IPS DF 4.7 (cell line): ENCODE results near the gene ELOA.
"Not testable (repeated sequence)": the region's sequence is repeated elsewhere in the genome, so short reads cannot be mapped to it uniquely, and the experiment has no call there.

ENCODE experiments used
- DNase-seq: peaks from one replicate; pipeline ENCODE4 v3.0.0-alpha.2; 2013; ENCODE audit warnings: low spot score; ENCODE audit errors: extremely low read depth

The ELOA gene

DNA sequence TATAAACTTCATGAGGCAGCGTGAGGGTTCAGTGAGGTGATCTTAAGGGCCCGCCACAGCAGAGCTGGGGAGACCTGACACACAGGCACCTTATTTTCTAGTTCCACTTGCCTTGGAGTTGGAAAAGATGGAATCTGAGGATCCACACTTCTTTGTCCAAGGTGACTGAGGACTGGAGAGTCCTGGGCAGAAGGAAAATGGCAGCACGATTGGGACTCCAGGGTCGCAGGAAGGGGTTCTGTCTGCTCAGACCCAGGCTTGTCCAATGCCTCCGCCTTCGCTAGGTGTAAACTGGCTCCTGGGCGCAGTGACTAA lies 55.9 kb downstream of the ELOA start:
- no peak for DNase-seq

DNA sequence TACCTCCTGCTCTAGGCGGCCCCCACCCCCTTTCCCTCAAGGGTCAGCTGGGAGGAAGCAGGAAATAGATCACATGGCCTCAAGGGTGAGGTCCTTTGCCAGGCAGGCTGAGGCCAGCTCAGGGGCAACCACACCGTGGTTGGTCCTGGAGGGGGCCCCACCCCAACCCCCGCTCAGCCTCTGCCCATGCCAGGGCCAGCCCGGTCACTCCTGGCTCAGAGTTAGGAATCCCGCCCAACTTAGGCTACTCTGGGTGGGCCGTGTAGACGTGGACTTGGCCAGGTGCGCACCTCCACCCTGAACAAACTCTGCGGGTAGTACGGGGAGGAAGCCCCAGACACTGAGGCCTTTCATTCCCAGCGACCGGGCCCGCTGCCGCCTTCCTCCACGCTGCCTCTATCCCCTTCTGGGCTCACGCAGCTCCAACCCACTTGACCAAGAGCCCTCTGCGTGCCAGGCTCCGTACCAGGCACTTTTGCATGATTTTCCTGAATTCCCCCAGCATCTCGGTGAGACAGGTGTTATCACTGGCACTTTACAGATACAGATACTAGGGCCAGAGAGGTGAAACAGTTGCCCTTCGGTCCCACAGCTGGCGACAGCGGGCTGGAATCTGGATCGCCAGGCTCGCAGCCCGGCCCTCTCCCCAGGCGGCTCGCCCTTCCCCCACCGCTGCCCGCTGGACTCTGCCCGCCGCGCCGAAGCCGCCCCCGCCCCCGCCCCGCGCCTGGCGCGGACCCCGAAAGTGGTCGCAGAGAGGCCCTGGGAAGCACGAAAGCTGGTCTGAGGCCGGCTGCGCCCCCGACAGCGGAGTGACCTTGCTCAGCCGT lies 56.5 kb downstream of the ELOA start:
- no peak for DNase-seq

DNA sequence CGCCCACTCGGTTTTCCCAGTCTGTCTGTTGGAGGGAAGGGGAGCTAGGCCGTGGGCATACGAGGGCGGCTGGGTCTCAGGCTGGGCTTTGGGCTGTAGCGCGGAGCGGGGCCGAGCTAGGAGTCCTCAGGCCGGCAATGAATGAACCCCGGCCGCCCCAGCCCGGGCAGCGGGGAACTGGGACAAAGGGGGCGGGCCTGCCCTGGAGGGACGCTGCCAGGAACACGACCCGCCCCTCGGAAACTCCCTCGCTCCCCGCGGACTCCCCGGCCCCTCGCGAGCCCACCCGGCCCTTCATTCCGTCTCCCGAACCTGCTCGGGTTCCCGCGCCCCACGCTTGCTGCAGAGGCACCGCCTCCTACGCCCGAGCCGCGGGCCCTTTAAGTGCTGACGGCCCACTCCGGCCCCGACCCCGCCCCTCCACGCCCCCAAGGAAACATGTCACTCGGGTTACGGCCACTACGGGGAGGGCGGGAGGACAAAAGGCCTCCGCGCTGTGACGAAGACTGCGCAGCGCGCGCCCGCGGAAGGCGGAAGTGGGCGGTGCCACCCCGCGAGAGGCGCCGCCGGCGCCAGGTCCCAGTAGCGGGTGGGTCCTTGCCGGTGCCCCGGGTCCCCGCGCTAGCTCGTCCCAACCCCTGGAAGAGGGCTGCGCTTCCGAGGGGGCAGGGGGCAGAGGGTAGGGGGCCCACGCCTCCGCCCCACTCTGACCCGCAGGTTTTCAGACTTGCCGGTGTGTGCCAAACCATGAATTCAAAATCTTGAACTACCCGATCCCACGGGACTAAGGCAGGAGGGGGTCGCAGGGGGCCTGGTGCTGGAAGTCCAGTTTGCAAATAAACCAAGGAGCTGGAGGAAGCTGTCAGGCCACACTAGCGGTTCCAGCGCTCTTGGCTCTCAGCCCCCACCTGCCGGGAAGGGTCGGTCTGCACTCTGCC lies 57.4 kb downstream of the ELOA start, which contains the start of gene GALE:
GALE (minus strand) TSS at position 355 of the 938 bp plus-strand sequence. CDS start 1,747 bp downstream, outside the sequence.
- no peak for DNase-seq

DNA sequence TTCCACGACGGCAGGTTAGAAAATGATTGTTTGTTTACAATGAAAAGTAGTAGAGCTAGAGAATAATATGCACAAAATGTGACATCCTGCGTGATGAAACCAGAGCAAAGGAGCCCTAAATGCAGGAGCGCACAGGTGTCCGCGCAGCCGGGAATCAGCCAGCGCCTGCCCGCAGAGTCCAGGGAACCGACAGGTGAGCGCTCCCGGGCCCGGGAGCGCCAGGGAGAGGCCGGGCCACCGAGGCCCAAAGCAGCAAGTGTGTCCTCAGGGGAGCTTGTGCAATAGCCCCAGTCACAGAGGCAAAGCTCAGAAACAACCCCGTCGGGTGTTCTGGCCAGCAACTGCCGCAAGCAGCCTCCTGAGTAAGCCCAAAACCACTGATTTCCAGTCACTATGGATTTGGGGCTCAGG lies 58.1 kb downstream of the ELOA start:
- DNase-seq: no peak

DNA sequence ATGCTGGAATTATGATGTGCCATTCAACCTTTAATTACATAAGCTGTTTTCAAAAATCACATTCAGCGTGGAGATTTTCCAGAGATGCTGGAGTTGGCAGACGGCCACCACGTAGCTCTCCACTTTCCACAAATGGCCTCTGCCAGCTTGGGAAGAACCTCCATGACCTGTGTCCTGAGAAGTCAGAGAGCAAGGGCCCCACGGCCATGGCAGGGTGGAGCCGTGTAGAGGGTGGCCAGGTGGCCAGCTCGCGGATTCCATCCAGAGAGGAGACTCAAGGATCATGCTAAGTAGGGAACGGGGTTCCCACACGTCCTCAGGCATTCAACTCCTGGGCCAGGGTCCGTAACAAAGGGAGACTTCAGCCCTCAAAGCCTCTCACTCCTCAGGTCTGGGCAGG lies 58.6 kb downstream of the ELOA start:
- no peak for DNase-seq

DNA sequence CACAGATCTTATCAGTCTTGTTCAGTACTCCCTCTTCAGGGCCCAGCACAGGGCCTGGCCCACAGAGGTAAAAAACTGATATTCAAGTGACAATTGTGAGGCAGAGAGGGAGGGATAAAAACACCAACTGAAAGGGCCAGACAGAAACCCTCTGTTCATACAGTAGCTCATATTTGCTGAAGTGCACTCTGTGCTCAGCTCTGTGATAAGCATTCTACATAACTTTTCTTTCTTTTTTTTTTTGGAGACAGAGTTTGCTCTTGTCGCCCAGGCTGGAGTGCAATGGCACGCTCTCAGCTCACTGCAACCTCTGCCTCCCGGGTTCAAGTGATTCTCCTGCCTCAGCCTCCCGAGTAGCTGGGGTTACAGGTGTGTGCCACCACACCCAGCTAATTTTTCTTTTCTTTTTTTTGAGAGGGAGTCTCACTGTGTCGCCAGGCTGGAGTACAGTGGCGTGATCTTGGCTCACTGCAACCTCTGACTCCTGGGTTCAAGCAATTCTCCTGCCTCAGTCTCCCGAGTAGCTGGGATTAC lies 59.6 kb downstream of the ELOA start:
- not testable (repeated sequence) for DNase-seq

DNA sequence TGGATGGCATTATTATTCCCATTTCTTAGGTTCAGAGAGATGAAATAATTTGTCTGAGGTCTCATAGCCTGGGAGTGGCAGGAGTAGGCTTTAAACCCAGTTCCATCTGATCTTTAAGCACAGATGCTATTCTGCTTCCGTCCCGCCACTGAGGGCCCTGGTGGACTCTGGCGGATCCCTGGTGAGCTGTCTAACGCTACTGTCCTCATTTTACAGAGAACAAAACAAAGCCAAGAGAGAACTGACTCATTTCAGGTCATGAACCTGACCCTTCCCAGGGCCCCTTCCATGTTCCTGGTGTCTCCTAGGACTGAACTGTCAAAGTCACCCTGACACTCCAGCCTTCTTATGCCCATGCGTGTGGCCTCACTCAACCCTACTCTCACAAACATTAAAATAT lies 60.4 kb downstream of the ELOA start:
- no peak for DNase-seq

DNA sequence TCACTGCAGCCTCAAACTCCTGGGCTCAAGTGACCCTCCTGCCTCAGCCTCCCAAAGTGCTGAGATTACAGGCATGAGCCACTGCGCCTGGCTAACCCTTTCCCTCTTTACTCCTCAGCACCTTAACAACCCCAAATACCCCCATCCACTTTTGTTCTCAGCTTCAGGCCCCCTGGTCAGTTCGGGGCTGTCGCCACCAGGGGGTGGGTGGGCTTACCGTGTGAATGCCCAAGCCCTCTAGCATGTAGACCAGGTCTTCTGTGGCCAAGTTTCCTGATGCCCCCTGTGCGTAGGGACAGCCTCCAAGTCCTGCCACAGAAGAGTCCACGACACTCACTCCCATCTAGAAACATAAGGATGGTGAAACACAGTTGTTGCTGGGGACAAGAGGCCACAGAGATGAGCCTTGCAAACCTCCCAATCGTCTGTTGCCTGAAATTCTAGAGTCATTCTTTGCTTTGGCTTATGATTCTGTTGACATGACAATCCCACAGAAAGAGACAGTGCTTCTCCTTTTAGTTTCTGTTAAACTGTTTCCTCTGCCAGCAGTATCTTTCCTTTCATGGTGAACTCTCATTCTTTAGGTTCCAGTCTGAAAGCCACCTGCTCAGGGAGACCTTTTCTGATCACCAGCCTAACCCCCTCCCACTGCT lies 61.0 kb downstream of the ELOA start:
- DNase-seq: no peak

DNA sequence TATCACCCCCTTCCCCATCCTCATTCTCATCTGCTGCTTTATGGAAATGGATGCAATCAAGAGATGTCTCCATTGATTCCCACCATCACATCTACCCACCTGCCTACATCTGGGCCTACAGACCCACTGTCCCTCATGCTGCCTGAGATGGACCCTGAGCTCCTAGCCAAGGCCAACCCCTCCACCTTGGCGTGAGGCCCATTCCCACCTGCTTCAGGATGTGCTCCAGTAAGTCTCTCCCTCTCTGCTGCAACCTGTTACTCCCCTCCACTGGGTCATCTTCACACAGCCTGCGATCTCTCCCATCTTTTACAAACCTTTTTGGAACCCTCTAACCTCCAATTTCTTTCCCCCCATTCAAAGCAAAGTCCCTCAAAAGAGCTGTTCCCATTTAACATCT lies 61.8 kb downstream of the ELOA start:
- no peak for DNase-seq

DNA sequence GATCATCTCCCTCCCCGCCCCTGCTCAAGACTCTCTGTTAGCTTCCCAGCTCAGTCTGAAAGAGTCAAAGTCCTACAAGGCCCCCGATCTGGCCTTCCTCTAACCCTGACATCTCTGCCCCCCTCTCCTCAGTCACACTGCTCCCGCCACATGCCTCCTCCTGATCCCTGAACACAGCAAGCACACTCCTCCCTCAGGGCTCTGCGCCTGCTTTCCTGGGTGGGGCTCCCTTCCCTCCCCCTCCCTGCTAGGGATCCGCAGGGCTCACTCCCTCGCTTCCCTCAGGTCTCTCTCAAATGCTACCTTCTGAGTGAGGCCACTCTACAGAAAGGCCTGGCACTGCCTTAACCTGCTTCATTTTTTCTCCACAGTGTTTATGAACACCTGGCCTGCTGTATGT lies 63.0 kb downstream of the ELOA start:
- DNase-seq: no peak

DNA sequence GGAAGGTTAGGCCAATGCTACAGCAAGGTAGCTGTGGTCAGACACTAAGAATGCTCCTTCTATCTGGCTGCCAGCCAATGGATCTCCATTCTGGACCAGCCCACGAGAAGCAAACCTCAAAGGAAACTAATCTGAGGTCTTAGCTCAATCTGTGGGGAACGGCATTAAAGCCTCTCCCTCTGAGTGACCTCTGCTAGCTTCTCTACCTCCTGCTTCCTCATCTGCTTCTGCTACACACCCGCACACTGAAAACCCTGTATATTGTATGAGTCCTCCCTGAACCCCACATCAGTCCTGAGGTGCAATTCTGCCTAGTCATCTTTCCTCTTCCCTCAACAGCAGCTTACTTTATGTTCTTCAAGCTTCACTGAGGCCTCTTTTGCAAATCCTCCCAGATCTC lies 64.2 kb downstream of the ELOA start:
- DNase-seq: no peak

DNA sequence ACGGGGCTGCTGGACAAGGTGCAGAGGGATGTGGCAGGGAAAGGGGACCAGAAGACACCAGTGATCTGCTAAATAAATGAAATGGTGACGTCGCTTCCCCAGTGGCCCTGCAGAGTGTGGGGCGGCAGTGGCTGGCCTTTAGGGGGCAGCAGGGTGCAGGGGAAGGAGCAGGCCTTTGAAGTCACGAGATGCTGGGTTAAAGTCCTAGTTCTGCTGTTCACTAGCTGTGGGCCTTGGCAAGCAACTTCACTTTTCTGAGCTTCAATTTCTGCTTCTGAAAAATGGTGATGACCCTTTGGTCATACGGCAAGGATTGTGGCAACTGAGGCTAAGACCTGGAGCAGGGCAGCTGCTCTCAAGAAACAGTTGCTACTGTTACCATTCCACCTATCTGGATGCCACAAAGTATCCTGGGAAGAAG lies 66.5 kb downstream of the ELOA start:
- no peak for DNase-seq

DNA sequence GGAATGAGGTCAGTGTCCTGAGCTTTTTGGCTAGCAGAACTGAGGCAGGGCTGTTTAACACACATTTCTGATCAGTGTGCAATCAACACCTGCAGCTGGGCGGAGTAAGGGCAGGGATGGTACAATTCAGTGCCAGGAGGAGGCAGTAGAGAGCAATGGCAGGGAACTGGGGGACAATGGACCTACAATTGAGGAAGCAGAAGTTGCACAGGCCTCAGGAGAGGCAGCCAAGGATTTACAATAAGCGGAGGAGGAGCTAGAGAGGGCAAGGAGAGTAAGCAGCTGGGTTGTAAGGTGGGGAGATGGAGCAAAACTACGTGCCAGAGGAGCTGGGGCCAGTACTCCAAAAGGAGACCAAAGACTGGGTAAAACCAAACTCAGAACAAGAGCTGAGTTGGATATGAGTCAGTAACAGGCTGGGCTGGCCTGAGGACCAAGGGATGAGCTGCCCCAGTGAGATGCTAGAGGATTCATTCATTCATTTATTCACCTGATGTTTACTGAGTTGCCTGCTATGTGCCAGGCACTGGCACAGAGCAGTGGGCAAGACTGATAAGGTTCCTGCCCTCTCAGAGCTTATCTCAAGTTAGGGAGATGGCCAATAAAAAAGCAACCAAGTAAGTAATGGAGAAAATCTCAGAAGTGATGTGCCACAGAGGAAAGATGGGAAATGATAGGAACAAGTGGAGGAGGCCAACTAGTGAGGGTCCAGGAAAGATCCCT lies 67.7 kb downstream of the ELOA start:
- DNase-seq: no peak
